GM12874 (cell line): ENCODE results near the gene CDCA5.

Experiments used
- TF ChIP-seq, protein P1 (sequence below): IDR thresholded peaks from 2 replicates; pipeline ENCODE4 v1.5.1; 2011; ENCODE audit warnings: low read depth, mild to moderate bottlenecking, control low read depth, low read length, moderate library complexity; ENCODE audit not compliant: insufficient read depth

Gene CDCA5

DNA sequence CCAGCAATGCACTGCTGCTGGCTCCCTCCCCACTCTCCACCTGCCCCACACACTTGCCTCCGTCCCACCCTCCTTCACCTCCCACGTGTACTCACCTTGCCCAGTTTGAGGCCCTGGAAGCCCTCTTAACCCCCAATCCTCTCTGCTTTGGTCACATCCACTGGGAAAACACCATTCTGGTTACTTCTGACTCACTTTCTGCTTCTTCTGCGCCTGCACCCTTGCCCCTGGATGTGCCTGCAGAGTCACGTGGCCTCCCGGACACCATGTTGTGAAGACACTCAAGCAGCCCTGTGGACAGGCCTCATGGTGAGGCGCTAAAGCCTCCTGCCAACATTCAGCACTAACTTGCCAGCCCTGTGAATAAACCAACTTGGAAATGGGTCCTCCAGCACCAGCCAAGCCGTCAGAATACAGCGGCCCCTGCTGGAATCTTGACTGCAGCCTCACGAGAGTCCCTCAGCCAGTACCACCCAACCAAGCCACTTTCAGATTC lies 22.9 kb downstream of the CDCA5 start:
- TF ChIP-seq, protein P1, sequence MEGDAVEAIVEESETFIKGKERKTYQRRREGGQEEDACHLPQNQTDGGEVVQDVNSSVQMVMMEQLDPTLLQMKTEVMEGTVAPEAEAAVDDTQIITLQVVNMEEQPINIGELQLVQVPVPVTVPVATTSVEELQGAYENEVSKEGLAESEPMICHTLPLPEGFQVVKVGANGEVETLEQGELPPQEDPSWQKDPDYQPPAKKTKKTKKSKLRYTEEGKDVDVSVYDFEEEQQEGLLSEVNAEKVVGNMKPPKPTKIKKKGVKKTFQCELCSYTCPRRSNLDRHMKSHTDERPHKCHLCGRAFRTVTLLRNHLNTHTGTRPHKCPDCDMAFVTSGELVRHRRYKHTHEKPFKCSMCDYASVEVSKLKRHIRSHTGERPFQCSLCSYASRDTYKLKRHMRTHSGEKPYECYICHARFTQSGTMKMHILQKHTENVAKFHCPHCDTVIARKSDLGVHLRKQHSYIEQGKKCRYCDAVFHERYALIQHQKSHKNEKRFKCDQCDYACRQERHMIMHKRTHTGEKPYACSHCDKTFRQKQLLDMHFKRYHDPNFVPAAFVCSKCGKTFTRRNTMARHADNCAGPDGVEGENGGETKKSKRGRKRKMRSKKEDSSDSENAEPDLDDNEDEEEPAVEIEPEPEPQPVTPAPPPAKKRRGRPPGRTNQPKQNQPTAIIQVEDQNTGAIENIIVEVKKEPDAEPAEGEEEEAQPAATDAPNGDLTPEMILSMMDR, result no peak

DNA sequence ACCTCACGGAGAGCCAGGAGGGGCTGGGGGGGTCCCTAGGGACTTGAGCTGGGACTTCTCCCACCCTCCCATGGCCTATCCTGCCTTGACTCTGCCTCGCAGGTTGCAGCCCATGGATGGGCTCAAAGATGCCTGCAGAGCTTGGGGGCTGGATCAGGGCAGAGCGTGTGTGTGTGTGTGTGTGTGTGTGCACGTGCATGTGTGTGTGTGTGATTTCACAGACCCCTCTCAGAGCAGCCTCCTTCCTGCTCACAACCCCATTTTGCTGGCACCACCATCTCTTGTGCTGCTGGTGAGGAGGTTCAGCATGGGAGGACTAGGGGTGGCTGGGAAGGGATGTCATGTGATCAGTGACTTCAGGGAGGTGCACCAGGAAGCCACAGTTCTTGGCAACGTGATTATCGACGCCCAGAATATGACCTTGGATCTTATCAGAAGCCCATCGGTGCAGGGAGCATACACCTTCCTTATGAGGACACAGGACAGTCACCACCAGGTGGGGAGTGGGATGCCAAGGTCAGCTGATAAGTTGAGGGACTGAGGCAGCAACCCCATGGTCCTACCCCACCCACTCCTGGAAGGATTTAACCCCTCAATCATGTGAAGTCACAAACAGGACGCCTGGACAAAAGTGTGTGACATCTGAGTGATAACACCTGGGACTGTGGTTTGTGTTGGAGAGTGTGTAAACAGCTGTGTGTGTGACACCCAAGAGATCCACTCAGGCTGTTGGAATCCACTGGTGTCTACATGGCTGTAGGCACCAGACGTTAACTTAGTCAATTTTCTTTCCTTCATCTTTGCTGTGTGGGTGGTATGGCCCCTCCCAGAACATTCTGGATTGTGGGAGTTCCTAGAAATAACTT lies 23.6 kb downstream of the CDCA5 start:
- TF ChIP-seq, protein P1, result no peak

DNA sequence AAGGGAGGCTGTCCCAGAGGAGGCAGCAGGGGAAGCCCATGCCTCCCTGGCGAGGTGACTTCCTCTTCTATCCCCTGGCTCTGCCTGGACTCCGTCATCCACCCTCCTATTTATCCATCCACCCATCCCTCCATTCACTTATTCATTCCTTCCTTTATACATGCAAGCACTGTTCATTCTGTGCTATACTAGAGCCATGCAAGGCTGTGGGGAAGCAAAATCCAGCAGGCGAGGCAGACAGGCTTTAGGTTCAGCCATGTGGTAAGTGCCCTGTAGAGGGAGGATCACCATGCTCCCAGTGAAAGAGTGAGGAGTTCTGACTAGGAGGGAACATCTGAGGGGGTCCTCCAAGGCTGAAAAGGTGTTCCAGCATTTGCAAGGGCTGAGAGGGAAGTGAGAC lies 24.3 kb downstream of the CDCA5 start:
- TF ChIP-seq, protein P1, result no peak

DNA sequence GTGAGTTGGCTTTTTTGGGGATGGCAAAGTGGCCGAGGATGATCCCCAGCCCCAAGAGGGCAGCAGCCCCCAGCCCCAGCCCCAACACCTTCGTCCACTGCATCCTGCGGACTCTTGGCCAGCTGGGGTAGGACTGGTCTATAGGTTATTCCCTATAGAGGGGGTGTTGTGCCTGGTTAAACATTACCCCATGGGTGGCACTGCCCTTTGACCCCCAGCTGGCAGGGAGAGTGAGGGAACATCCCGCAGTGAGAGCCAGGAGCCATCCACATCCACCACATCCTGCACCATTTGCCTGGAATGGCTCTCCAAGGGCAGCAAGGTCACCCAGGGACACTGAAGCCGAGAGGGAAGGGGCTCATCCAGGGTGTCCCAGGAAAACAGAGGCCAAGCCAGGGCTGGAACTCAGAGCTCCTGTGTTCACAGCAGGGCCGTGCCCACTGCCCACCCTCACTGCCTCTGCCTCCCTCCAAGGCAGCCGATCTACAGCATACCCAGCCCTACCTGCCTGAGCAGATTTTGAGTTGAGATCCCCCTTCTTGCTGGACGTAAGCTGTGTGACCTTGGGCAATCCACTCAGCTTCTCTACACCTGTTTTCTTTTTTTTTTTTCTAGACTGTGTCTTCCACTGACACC lies 25.3 kb downstream of the CDCA5 start, which contains the start of gene NAALADL1:
Gene NAALADL1, minus strand, starts transcription at position 135 of the 636 bp plus-strand sequence. Its CDS starts 32 bp downstream, at position 103.
- TF ChIP-seq, protein P1, result no peak

DNA sequence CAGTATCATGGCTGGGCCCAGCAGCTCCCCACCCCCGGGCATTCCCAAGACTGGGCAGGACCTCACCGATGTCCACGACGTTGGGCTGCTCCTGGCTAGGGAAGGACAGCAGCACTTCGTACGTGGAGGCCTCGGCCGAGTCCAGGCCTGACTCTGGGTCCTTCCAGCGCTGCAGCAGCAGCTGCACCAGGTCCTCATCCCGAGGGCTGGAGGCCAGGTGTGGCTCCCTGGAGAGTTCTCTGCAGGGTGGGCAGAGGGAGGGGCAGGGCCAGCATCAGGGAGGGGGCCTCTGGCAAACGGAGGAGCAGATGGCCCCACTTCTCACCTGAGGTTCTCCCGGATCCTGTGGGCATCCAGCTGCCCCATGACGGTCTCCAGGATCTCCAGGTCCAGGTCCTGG lies 25.8 kb downstream of the CDCA5 start:
- TF ChIP-seq, protein P1, result no peak

DNA sequence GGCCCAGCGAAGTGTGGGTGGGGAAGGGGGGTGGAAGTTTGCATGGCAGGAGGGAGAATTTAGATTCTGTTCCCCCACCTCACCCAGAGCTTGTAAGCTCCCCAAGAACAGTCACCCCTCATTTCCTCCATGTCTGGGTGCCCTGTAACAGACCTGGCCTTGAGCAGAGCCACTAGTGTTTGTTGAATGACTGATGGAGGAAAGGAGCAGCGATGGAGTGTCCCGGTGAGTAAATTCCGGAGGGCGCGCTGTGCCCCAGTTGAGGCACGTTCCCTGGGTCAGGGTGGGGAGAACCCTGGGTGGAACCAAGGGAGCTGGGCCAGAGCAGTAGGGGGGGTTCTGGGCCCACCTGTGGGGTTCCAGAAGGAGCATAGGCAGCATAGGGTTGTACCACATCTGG lies 26.3 kb downstream of the CDCA5 start:
- TF ChIP-seq, protein P1, result no peak

DNA sequence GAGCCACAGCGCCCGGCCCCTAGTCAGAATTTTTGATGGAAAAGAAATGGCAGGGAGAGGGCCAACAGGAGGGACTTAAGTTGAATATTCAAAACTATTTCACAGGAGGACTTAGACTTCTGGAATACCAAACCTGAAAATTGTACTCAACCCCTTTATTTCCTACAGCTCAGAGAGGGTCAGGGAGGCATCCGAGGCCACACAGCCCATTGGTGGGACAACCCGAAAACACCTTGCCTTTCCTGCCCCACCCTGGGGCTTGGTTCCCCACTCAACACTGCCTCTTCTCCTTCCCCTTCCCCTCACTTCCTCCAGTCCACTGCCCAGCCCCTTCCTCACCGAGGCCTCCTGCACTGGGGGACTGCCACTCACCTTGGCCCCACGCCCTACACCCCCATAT lies 26.8 kb downstream of the CDCA5 start:
- TF ChIP-seq, protein P1, result no peak
